GM23338 (cell line): Measurements from ENCODE around the gene CATSPERZ. TPM values are rescaled to one million over a fixed set of nuclear protein-coding genes. Genes with fewer than 3 reads are reported as not detected.

ENCODE experiments used
- ATAC-seq: fragments of 200-7000 bp; cut with Tn5 transposase; 3 replicates; pipeline ENCODE4 v1.9.1; 2020
- DNase-seq: peaks from one replicate; pipeline ENCODE4 v3.0.0-alpha.2; 2015; ENCODE audit warnings: low spot score
- H2AFZ ChIP-seq: fragments of 200-600 bp; sonication (generic); 2 replicates; pipeline ENCODE4 v1.8.0; 2016; ENCODE audit warnings: antibody characterized with exemption, mild to moderate bottlenecking, moderate library complexity
- H3F3A ChIP-seq: fragments of 200-600 bp; sonication (generic); replicated peaks from 2 replicates; pipeline ENCODE4 v1.8.0; 2017; ENCODE audit warnings: antibody characterized with exemption, mixed run types, low read depth
- H3K27ac ChIP-seq: fragments of 200-600 bp; sonication (generic); 2 replicates; pipeline ENCODE4 v1.6.1; 2016; ENCODE audit warnings: low read depth
- H3K27me3 ChIP-seq: fragments of 200-600 bp; sonication (generic); 2 replicates; pipeline ENCODE4 v1.8.0; 2016; ENCODE audit warnings: mild to moderate bottlenecking, mixed run types, moderate library complexity; ENCODE audit not compliant: insufficient read depth
- H3K36me3 ChIP-seq: fragments of 200-600 bp; sonication (generic); 2 replicates; pipeline ENCODE4 v1.8.0; 2016; ENCODE audit warnings: mild to moderate bottlenecking; ENCODE audit not compliant: insufficient read depth
- H3K4me1 ChIP-seq: fragments of 200-600 bp; sonication (generic); 2 replicates; pipeline ENCODE4 v1.8.0; 2016; ENCODE audit warnings: mild to moderate bottlenecking, moderate library complexity; ENCODE audit not compliant: insufficient read depth
- H3K4me2 ChIP-seq: fragments of 200-600 bp; sonication (generic); 2 replicates; pipeline ENCODE4 v1.7.1; 2017; ENCODE audit warnings: mixed run types
- H3K4me3 ChIP-seq: fragments of 200-600 bp; sonication (generic); 2 replicates; pipeline ENCODE4 v1.6.1; 2016; ENCODE audit warnings: mixed run types
- H3K79me2 ChIP-seq: fragments of 200-600 bp; sonication (generic); replicated peaks from 2 replicates; pipeline ENCODE4 v1.8.0; 2017; ENCODE audit warnings: mild to moderate bottlenecking; ENCODE audit not compliant: insufficient read depth
- H3K9me2 ChIP-seq: fragments of 200-600 bp; sonication (generic); 2 replicates; pipeline ENCODE4 v1.8.0; 2017; ENCODE audit not compliant: insufficient read depth
- H4K20me1 ChIP-seq: fragments of 200-600 bp; sonication (generic); replicated peaks from 2 replicates; pipeline ENCODE4 v1.8.0; 2017; ENCODE audit warnings: mild to moderate bottlenecking; ENCODE audit not compliant: insufficient read depth
- H3K27ac Mint-ChIP-seq: 2 replicates; pipeline ENCODE4 v1.8.0; 2020; ENCODE audit warnings: inconsistent platforms, mild to moderate bottlenecking, moderate library complexity, mixed read lengths
- H3K27me3 Mint-ChIP-seq: 3 replicates; pipeline ENCODE4 v1.8.0; 2022; ENCODE audit warnings: low read depth, mild to moderate bottlenecking, moderate library complexity, mixed read lengths, inconsistent platforms; ENCODE audit not compliant: insufficient read depth, poor library complexity
- H3K36me3 Mint-ChIP-seq: 3 replicates; pipeline ENCODE4 v1.8.0; 2021; ENCODE audit warnings: low read depth, mild to moderate bottlenecking, inconsistent platforms, moderate library complexity, mixed read lengths
- H3K4me1 Mint-ChIP-seq: 3 replicates; pipeline ENCODE4 v1.8.0; 2020; ENCODE audit warnings: mild to moderate bottlenecking, inconsistent platforms, mixed read lengths
- H3K4me3 Mint-ChIP-seq: 3 replicates; pipeline ENCODE4 v1.8.0; 2021; ENCODE audit warnings: moderate library complexity, mild to moderate bottlenecking, inconsistent platforms, mixed read lengths
- H3K9me3 Mint-ChIP-seq: 3 replicates; pipeline ENCODE4 v1.8.0; 2020; ENCODE audit warnings: moderate library complexity, mild to moderate bottlenecking, inconsistent platforms, mixed read lengths
- CREB1 ChIP-seq: fragments of 250-450 bp; sonication (Bioruptor Pico); IDR thresholded peaks from 2 replicates; pipeline ENCODE4 v1.5.0; 2020; ENCODE audit warnings: low read depth, mild to moderate bottlenecking, moderate library complexity
- ETS1 ChIP-seq: IDR thresholded peaks from 2 replicates; pipeline ENCODE4 v1.6.1; 2016; ENCODE audit warnings: antibody characterized with exemption
- EZH2 ChIP-seq: fragments of 200-600 bp; sonication (generic); IDR thresholded peaks from one replicate; pipeline ENCODE4 v1.8.0; 2017; ENCODE audit warnings: antibody characterized with exemption, mild to moderate bottlenecking, low read depth; ENCODE audit not compliant: unreplicated experiment
- EZH2phosphoT487 ChIP-seq: fragments of 200-600 bp; sonication (generic); IDR thresholded peaks from one replicate; pipeline ENCODE4 v1.8.1; 2018; ENCODE audit warnings: antibody characterized with exemption; ENCODE audit not compliant: unreplicated experiment
- JUNB ChIP-seq: IDR thresholded peaks from one replicate; pipeline ENCODE4 v1.6.1; 2016; ENCODE audit warnings: antibody characterized with exemption; ENCODE audit not compliant: unreplicated experiment
- NANOG ChIP-seq: IDR thresholded peaks from 2 replicates; pipeline ENCODE4 v1.6.1; 2016; ENCODE audit warnings: antibody characterized with exemption, borderline replicate concordance
- POLR2AphosphoS5 ChIP-seq: IDR thresholded peaks from 2 replicates; pipeline ENCODE4 v1.6.1; 2016; ENCODE audit warnings: antibody characterized with exemption, low read depth
- STAT1 ChIP-seq: IDR thresholded peaks from one replicate; pipeline ENCODE4 v1.6.1; 2016; ENCODE audit warnings: antibody characterized with exemption; ENCODE audit not compliant: unreplicated experiment
- ZNF114 ChIP-seq: fragments of 250-450 bp; sonication (Bioruptor Pico); IDR thresholded peaks from 2 replicates; pipeline ENCODE4 v1.5.0; 2020; ENCODE audit warnings: mild to moderate bottlenecking, moderate library complexity
- ZNF331 ChIP-seq: fragments of 250-450 bp; sonication (Bioruptor Pico); IDR thresholded peaks from 2 replicates; pipeline ENCODE4 v1.5.0; 2020; ENCODE audit warnings: low read depth, mild to moderate bottlenecking, moderate library complexity
- polyA plus RNA-seq: library from polyadenylated mRNA; unstranded; fragments of >200 nt; fragmentation: Nextera tagmentation; extraction: Ambion mirVana; gene quantifications from 2 replicates; pipeline ENCODE4 v1.2.1, GENCODE V29; 2016
- total RNA-seq: library from RNA; depleted of rRNA; stranded (reverse); fragments of >200 nt; shearing (Covaris generic); gene quantifications from 2 replicates; pipeline ENCODE4 v1.2.3, GENCODE V29; 2014
- TF ChIP-seq, protein P1 (sequence below): IDR thresholded peaks from one replicate; pipeline ENCODE4 v1.6.1; 2018; ENCODE audit warnings: antibody characterized with exemption; ENCODE audit not compliant: unreplicated experiment
- TF ChIP-seq, protein P2 (sequence below): fragments of 250-450 bp; sonication (Bioruptor Pico); IDR thresholded peaks from 2 replicates; pipeline ENCODE4 v1.5.0; 2020; ENCODE audit warnings: mild to moderate bottlenecking, moderate library complexity
- TF ChIP-seq, protein P3 (sequence below), 2 experiments: fragments of 200-600 bp in 1 of 2; sonication (generic) in 1 of 2; conservative IDR thresholded peaks; 2 replicates each; pipeline versions ENCODE4 v1.5.1 to v1.6.1; 2016 to 2017; ENCODE audit warnings: antibody characterized with exemption in 2 of 2, low read depth in 2 of 2, mild to moderate bottlenecking in 2 of 2, moderate library complexity in 1 of 2

The CATSPERZ gene
- total and polyA plus RNA-seq, 2 experiments from 2014 or later: 0.99 TPM; not detected in 1

- 0 out of 2 replicates have a peak, but pooled peaks cover 5% of the 10 kb centered on the region for H3F3A ChIP-seq
- Mint-ChIP-seq H3K9me3 (no peaks in the 10 kb centered on the region), H3K27ac (no peak overlapping the region), H3K4me1 (peaks cover 12% of the 10 kb centered on the region), H3K27me3 (peaks cover 24% of the 10 kb centered on the region), H3K4me3 (no peak overlapping the region), H3K36me3 (no peaks in the 10 kb centered on the region)
- TF ChIP-seq NANOG (no peak), EZH2 (no peak), ETS1 (no peak), POLR2AphosphoS5 (no peak), EZH2phosphoT487 (no peak), CREB1 (no peak), ZNF114 (CRISPR knock-in tag) (no peak), JUNB (no peak), ZNF331 (no peak), STAT1 (no peak)
- TF ChIP-seq, protein P1, sequence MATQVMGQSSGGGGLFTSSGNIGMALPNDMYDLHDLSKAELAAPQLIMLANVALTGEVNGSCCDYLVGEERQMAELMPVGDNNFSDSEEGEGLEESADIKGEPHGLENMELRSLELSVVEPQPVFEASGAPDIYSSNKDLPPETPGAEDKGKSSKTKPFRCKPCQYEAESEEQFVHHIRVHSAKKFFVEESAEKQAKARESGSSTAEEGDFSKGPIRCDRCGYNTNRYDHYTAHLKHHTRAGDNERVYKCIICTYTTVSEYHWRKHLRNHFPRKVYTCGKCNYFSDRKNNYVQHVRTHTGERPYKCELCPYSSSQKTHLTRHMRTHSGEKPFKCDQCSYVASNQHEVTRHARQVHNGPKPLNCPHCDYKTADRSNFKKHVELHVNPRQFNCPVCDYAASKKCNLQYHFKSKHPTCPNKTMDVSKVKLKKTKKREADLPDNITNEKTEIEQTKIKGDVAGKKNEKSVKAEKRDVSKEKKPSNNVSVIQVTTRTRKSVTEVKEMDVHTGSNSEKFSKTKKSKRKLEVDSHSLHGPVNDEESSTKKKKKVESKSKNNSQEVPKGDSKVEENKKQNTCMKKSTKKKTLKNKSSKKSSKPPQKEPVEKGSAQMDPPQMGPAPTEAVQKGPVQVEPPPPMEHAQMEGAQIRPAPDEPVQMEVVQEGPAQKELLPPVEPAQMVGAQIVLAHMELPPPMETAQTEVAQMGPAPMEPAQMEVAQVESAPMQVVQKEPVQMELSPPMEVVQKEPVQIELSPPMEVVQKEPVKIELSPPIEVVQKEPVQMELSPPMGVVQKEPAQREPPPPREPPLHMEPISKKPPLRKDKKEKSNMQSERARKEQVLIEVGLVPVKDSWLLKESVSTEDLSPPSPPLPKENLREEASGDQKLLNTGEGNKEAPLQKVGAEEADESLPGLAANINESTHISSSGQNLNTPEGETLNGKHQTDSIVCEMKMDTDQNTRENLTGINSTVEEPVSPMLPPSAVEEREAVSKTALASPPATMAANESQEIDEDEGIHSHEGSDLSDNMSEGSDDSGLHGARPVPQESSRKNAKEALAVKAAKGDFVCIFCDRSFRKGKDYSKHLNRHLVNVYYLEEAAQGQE: no peak
- TF ChIP-seq, protein P2, sequence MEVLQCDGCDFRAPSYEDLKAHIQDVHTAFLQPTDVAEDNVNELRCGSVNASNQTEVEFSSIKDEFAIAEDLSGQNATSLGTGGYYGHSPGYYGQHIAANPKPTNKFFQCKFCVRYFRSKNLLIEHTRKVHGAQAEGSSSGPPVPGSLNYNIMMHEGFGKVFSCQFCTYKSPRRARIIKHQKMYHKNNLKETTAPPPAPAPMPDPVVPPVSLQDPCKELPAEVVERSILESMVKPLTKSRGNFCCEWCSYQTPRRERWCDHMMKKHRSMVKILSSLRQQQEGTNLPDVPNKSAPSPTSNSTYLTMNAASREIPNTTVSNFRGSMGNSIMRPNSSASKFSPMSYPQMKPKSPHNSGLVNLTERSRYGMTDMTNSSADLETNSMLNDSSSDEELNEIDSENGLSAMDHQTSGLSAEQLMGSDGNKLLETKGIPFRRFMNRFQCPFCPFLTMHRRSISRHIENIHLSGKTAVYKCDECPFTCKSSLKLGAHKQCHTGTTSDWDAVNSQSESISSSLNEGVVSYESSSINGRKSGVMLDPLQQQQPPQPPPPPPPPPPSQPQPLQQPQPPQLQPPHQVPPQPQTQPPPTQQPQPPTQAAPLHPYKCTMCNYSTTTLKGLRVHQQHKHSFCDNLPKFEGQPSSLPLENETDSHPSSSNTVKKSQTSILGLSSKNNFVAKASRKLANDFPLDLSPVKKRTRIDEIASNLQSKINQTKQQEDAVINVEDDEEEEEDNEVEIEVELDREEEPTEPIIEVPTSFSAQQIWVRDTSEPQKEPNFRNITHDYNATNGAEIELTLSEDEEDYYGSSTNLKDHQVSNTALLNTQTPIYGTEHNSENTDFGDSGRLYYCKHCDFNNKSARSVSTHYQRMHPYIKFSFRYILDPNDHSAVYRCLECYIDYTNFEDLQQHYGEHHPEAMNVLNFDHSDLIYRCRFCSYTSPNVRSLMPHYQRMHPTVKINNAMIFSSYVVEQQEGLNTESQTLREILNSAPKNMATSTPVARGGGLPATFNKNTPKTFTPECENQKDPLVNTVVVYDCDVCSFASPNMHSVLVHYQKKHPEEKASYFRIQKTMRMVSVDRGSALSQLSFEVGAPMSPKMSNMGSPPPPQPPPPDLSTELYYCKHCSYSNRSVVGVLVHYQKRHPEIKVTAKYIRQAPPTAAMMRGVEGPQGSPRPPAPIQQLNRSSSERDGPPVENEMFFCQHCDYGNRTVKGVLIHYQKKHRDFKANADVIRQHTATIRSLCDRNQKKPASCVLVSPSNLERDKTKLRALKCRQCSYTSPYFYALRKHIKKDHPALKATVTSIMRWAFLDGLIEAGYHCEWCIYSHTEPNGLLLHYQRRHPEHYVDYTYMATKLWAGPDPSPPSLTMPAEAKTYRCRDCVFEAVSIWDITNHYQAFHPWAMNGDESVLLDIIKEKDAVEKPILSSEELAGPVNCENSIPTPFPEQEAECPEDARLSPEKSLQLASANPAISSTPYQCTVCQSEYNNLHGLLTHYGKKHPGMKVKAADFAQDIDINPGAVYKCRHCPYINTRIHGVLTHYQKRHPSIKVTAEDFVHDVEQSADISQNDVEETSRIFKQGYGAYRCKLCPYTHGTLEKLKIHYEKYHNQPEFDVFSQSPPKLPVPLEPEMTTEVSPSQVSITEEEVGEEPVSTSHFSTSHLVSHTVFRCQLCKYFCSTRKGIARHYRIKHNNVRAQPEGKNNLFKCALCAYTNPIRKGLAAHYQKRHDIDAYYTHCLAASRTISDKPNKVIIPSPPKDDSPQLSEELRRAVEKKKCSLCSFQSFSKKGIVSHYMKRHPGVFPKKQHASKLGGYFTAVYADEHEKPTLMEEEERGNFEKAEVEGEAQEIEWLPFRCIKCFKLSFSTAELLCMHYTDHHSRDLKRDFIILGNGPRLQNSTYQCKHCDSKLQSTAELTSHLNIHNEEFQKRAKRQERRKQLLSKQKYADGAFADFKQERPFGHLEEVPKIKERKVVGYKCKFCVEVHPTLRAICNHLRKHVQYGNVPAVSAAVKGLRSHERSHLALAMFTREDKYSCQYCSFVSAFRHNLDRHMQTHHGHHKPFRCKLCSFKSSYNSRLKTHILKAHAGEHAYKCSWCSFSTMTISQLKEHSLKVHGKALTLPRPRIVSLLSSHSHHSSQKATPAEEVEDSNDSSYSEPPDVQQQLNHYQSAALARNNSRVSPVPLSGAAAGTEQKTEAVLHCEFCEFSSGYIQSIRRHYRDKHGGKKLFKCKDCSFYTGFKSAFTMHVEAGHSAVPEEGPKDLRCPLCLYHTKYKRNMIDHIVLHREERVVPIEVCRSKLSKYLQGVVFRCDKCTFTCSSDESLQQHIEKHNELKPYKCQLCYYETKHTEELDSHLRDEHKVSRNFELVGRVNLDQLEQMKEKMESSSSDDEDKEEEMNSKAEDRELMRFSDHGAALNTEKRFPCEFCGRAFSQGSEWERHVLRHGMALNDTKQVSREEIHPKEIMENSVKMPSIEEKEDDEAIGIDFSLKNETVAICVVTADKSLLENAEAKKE (CRISPR knock-in tag): no peak
- TF ChIP-seq, protein P3, sequence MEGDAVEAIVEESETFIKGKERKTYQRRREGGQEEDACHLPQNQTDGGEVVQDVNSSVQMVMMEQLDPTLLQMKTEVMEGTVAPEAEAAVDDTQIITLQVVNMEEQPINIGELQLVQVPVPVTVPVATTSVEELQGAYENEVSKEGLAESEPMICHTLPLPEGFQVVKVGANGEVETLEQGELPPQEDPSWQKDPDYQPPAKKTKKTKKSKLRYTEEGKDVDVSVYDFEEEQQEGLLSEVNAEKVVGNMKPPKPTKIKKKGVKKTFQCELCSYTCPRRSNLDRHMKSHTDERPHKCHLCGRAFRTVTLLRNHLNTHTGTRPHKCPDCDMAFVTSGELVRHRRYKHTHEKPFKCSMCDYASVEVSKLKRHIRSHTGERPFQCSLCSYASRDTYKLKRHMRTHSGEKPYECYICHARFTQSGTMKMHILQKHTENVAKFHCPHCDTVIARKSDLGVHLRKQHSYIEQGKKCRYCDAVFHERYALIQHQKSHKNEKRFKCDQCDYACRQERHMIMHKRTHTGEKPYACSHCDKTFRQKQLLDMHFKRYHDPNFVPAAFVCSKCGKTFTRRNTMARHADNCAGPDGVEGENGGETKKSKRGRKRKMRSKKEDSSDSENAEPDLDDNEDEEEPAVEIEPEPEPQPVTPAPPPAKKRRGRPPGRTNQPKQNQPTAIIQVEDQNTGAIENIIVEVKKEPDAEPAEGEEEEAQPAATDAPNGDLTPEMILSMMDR (conservative IDR thresholded peaks at IDR 0.05; ENCODE audit: low read depth in 2 of 2): no peak
- no peaks in the 10 kb centered on the region for H3K9me2 ChIP-seq
- ATAC-seq: no peak
- H3K4me2 ChIP-seq: no peak overlapping the region
- no peak overlapping the region for H3K4me3 ChIP-seq
- no peak for DNase-seq
- peaks cover 11% of the 10 kb centered on the region; the same call in 1 of the 2 replicates for H3K4me1 ChIP-seq
- no peaks in the 10 kb centered on the region for H3K27me3 ChIP-seq
- H4K20me1 ChIP-seq: no peaks in the 10 kb centered on the region
- no peak overlapping the region for H2AFZ ChIP-seq
- no peak overlapping the region for H3K27ac ChIP-seq
- H3K79me2 ChIP-seq: no peaks in the 10 kb centered on the region
- H3K36me3 ChIP-seq: no peaks in the 10 kb centered on the region
Observed at GRCh38 chr11:64337538-64338249, 37.5 kb downstream of the CATSPERZ start.
